IPS-NIHi7 (cell line): ENCODE measurements around the gene SPAG4.

Experiments used
- DNase-seq: peaks from one replicate; pipeline ENCODE4 v3.0.0; 2012; ENCODE audit warnings: mixed read lengths; ENCODE audit errors: extremely low spot score

The SPAG4 gene

GRCh38 chr20:35599776-35600120 lies 15.9 kb upstream of the SPAG4 start:
- no peak for DNase-seq

- DNase-seq = no peak
Measured at GRCh38 chr20:35600176-35600992, 15.2 kb upstream of the SPAG4 start.

- peak; percentile 84 for DNase-seq
Measured at GRCh38 chr20:35600993-35601973, 14.3 kb upstream of the SPAG4 start.

- DNase-seq = no peak
Measured at GRCh38 chr20:35601990-35602389, 13.6 kb upstream of the SPAG4 start.

DNA sequence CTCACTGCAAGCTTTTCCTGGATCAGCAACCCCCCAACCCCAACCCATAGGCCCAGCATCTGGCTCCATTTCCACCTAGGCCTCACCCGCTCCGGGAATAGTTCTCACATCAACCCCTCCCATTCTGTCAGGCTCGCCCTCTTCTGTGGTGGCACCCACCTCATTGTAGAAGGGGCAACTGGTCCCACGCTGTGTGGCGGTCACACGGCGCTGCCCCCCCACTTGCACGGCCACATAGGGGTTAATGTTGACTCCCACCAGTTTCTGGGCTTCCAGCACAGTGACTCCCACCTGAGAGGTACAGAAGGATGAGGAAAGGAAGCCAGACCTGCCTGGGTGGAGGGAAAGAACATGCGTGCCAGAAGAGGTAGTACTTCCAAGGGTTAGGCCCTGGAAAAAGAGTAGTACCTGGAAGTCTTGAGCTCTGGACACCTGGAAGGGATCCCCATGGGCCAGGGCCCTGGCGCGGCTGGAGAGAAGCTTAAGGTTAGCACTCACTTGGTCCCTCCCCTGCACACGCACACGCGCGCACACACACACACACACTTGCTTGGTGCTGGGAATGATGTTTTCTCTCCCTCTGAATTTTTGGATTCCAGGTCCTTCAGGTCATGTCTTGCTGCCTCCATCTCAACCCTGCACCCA lies 12.7 kb upstream of the SPAG4 start:
- no peak for DNase-seq

DNA sequence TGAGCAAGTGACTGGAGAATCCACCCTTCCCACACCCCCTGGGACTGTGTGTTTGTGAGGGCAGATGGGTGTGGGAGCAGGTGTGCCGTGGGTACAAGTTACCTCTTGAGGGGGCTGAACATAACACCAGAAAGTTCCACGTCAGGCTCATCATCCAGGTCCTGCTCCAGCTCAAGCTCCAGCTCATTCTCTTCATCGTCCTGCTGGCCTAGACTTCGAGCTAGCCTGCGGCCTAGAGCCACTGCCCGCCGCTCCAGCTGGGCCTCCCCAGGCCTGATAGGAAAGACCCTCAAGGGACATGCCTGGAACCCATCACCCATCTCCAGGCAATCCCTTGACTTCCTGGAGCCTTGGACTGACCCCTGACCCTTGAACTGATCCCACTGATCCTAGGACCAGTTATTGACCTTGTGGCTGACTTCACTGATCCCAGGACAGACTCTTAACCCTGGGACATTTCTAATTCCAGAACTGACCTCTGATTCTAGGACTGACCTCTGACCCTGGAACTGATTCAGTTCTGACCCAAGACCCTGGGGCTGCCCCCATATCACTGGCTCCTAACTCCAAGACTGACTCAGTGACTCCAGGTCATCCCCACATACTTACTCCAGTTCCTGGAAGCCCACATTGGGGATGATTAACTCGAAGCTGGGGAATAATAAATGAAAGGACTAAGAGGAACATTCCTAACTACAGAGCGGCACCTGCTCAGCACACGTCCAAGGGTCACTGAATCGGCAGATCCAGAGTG lies 11.8 kb upstream of the SPAG4 start:
- DNase-seq = no peak

DNA sequence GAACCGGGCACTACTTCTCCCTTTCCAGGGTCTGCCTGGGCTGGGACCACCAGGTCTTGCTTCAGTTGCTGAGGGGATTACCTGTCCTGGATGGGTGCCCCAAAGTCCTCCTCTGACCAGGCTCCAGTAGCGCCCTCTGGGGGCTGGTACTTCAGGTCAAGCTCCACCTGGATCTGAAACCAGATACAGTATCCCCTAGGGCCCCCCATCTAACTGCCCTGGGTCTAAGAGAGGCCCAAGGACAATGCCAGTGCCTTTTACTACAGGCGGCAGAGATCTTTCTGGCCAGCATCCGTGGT lies 11.2 kb upstream of the SPAG4 start:
- DNase-seq = peak; percentile 74

GRCh38 chr20:35606127-35606526 lies 9.5 kb upstream of the SPAG4 start:
- DNase-seq = no peak

DNA sequence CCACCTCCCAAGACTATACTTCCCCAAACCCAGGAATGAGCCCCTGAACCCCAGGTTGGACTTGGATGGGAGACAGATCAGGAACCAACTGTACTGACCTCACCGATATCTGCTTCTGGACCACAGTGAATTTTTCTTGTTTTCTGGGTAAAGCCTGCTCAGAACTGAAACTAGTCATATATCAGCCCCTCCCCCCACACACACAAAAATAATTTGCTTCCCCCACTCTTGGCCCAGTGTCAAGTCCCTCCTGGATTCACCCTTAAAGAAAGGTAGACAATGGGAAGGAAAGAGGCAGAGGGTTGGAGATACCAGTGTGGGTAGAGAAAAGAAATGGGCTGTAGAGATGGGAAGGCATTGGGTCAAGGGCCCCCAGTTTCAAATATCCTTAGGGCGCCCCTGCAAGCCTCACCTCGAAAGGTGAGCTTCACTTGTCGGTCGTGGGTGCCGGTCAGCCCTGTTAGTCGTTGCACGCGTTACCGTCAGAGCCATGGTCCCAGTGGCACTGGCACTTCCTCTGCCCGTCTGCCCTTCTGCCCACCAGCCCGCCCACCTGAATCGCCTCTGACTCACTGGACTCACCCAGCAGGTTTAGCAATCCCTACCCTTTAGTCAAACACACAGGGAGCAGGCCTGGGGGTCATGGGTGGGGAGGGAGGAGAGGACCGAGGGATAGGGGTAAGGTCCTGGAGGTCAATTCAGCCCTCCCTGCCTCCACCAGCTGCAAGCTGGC lies 8.5 kb upstream of the SPAG4 start:
- DNase-seq = no peak

DNA sequence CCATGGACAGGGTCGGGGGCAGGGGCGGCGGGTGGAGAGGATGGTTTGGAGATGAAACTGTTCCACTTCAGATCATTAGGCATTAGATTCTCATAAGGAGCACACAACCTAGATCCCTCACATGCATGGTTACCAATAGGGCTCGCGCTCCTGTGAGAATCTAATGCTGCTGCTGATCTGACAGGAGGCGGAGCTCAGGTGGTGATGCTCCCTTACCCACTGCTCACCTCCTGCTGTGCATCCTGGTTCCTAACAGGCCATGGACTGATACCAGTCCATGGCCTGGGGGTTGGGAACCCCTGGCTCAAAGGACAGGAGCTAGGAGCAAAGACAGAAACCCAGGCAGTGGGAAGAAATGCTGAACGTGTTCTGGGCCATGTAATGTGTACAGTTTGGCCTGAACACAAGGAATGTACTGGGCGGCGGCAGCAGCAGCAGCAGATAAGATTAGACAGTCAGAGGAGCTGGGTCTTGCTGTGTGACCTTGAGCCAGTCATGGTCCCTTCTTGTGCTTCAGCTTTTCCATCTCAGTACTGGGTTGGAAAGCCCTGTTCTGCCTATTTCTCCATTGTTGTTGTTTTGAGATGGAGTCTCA lies 4.7 kb upstream of the SPAG4 start:
- no peak for DNase-seq

DNA sequence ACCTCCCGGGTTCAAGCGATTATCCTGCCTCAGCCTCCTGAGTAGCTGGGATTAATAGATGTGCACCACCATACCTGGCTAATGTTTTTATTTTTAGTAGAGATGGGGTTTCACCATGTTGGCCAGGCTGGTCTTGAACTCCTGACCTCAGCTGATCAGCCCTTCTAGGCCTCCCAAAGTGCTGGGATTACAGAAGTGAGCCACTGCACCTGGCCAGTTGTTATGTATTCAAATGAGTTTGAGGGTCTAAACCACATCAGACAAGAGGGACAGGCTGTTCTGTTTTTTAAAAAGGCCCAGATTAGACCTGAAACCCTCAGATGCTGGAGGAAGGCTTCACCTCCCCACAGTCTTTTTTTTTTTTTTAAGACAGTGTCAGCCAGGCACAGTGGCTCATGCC lies 4.1 kb upstream of the SPAG4 start:
- DNase-seq = no peak

DNA sequence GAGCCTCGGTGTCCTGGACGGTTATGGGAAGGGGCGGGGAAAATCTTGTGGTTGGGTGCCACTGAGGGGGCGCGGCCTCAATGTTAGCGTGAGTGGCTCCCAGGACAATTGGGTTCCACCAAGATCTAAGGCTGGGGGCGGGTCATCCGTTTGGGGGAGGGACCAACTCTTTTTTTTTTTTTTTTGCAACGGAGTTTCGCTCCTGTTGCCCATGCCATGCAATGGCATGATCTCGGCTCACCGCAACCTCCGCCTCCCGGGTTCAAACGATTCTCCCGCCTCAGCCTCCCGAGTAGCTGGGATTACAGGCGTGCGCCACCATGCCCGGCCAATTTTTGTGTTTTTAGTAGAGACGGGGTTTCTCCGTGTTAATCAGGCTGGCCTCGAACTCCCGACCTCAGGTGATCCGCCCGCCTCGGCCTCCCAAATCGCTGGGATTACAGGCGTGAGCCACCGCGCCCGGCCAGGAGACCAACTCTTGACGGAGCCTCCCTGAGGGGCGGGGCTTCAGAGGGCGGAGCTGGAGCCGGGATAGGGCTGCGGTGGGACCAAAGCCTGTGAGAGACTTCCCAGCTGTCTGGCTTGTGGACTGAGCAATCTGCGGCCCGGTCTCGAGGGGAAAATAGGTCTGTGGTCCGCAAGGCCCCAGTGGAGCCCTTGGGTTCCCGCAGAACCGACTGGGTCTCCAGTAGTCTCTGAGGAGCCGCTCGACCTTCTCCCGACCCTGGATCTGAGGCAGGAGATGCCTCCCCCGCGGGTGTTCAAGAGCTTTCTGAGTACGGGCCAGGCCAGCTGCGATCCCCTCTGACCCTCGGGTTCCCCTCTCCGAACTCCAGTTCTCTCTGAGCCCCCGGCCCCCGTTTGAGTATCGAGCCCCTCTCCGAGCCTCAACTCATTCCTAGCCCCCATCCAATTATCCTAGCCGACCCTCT lies 1.1 kb downstream of the SPAG4 start:
- peak; percentile 72 for DNase-seq

GRCh38 chr20:35617397-35618262 lies 2.0 kb downstream of the SPAG4 start:
- DNase-seq = peak; percentile 64

- no peak for DNase-seq
Measured at GRCh38 chr20:35618263-35619131, 2.9 kb downstream of the SPAG4 start.

- peak; percentile 94 for DNase-seq
Measured at GRCh38 chr20:35619196-35620095, 3.8 kb downstream of the SPAG4 start.

- no peak for DNase-seq
Measured at GRCh38 chr20:35620818-35621559, 5.4 kb downstream of the SPAG4 start.
